HG03060 (cell line): ENCODE data around the gene FARP1.

Experiments
- ATAC-seq: cut with Tn5 transposase; IDR thresholded peaks from one replicate; pipeline ENCODE4 v1.9.1; 2021; ENCODE audit warnings: low read depth, moderate number of reproducible peaks; ENCODE audit not compliant: unreplicated experiment

The FARP1 gene

DNA sequence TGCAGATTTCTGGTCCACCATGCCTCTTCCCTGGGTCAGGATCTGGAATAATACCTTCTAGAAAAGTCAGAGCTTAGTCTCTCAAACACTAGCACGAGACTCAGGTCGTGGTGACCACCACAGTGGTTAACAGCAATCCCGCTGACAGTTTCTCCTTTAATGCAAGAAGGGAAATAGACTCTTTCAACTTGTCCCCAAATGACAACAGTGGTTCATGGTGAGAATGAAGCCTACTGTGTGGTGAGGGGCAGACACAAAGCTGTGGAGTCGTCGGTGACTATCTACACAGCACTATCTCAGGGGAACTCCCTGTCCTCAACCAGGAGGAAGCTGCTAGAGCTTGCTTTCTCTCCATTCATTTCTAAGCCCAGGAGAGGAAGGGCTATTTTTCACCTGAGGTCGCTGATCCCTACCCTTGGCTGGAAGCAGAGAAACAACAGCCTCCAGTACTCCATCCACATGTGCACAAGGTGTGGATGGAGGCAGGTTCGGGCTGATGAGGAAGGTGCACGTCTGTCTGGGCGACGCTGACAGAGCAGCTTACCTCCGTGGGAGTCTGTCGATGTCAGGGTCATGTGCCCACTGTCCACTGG, 361.6 kb downstream of the FARP1 start:
- no peak for ATAC-seq
